Keratinocyte (primary cell): ENCODE results near the gene TPI1. TPM values are rescaled to one million over a fixed set of nuclear protein-coding genes. Genes with fewer than 3 reads are reported as not detected.

Source experiments
- DNase-seq: peaks from one replicate; pipeline ENCODE4 v3.0.0-alpha.2; 2011; ENCODE audit warnings: low read depth, missing footprints, low spot score
- FAIRE-seq: peaks from 2 replicates; lab custom pipeline; 2011; peaks lifted over from hg19 to GRCh38; lab: Jason Lieb, UNC
- H2AFZ ChIP-seq: 2 replicates; pipeline ENCODE4 v1.6.0; 2012; ENCODE audit warnings: low read length, control low read depth, inconsistent platforms; ENCODE audit not compliant: control insufficient read depth
- H3K27ac ChIP-seq: 2 replicates; pipeline ENCODE4 v1.5.1; 2011; ENCODE audit warnings: low read length; ENCODE audit not compliant: control insufficient read depth, insufficient read depth
- H3K27me3 ChIP-seq: 3 replicates; pipeline ENCODE4 v1.6.0; 2011; ENCODE audit warnings: low read length; ENCODE audit not compliant: control insufficient read depth, insufficient read depth; ENCODE audit errors: extremely low read depth
- H3K36me3 ChIP-seq, 2 experiments: 2 replicates in 1 of 2; 3 replicates in 1 of 2; pipeline ENCODE4 v1.5.1; 2011; ENCODE audit warnings: low read length in 2 of 2, mild to moderate bottlenecking in 1 of 2; ENCODE audit not compliant: control insufficient read depth in 2 of 2, insufficient read depth in 2 of 2; ENCODE audit errors: extremely low read depth in 1 of 2
- H3K4me1 ChIP-seq: 3 replicates; pipeline ENCODE4 v1.5.1; 2011; ENCODE audit warnings: low read length; ENCODE audit not compliant: control insufficient read depth, insufficient read depth; ENCODE audit errors: extremely low read depth
- H3K4me2 ChIP-seq: 3 replicates; pipeline ENCODE4 v1.6.0; 2011; ENCODE audit warnings: low read depth, low read length; ENCODE audit not compliant: control insufficient read depth, insufficient read depth; ENCODE audit errors: extremely low read depth
- H3K4me3 ChIP-seq, 3 experiments: fragments of 200-600 bp in 1 of 3; sonication (generic) in 1 of 3; 2 replicates in 2 of 3; 3 replicates in 1 of 3; pipeline ENCODE4 v1.5.1; 2011 to 2016; ENCODE audit warnings: low read length in 3 of 3, mild to moderate bottlenecking in 3 of 3, control low read depth in 2 of 3, inconsistent platforms in 1 of 3, low read depth in 1 of 3, mixed read lengths in 1 of 3, mixed run types in 1 of 3, moderate library complexity in 1 of 3; ENCODE audit not compliant: control insufficient read depth in 2 of 3, insufficient read depth in 2 of 3; ENCODE audit errors: extremely low read depth in 1 of 3
- H3K79me2 ChIP-seq: 2 replicates; pipeline ENCODE4 v1.6.0; 2012; ENCODE audit warnings: low read length; ENCODE audit not compliant: control insufficient read depth, insufficient read depth
- H3K9ac ChIP-seq: 3 replicates; pipeline ENCODE4 v1.6.0; 2011; ENCODE audit warnings: low read length; ENCODE audit not compliant: control insufficient read depth, insufficient read depth; ENCODE audit errors: extremely low read depth
- H3K9me1 ChIP-seq: 3 replicates; pipeline ENCODE4 v1.6.0; 2011; ENCODE audit warnings: low read length; ENCODE audit not compliant: control insufficient read depth, insufficient read depth; ENCODE audit errors: extremely low read depth
- H3K9me3 ChIP-seq: 2 replicates; pipeline ENCODE4 v1.5.1; 2012; ENCODE audit warnings: low read depth, low read length; ENCODE audit not compliant: control insufficient read depth
- H4K20me1 ChIP-seq: 3 replicates; pipeline ENCODE4 v1.6.0; 2011; ENCODE audit warnings: low read length; ENCODE audit not compliant: control insufficient read depth, insufficient read depth; ENCODE audit errors: extremely low read depth
- EZH2 ChIP-seq: IDR thresholded peaks from one replicate; pipeline ENCODE4 v1.6.1; 2012; ENCODE audit warnings: inconsistent platforms, mild to moderate bottlenecking, low read length, moderate library complexity
- dilution Hi-C: fragments of 300-500 bp; cut with MboI; formaldehyde crosslinking; loops from one replicate; pipeline ENCODE4 v1.7.0; 2020; ENCODE audit warnings: low sequenced_read_pairs; ENCODE audit not compliant: extremely low pct_ligation_motif_present
- polyA plus RNA-seq, 5 experiments: library from polyadenylated mRNA; depleted of rRNA in 3 of 5; stranded (reverse) in 3 of 5; stranded (forward) in 1 of 5; unstranded in 1 of 5; fragments of >200 nt; gene quantifications; 1 replicate in 1 of 5; 2 replicates in 3 of 5; 3 replicates in 1 of 5; pipeline versions ENCODE4 v1.2.1 to v1.2.3, GENCODE V29; 2011 to 2012; ENCODE audit warnings: missing spikeins in 2 of 5, low read depth in 1 of 5, low replicate concordance in 1 of 5
- TF ChIP-seq, protein P1 (sequence below), 3 experiments: IDR thresholded peaks in 1 of 3; conservative IDR thresholded peaks in 1 of 3; optimal IDR thresholded peaks in 1 of 3; 2 replicates in 2 of 3; 3 replicates in 1 of 3; pipeline versions ENCODE3 to v1.5.1; 2011; ENCODE audit warnings: low read length in 3 of 3, mild to moderate bottlenecking in 3 of 3, moderate library complexity in 2 of 3, control low read depth in 1 of 3, inconsistent platforms in 1 of 3; ENCODE audit not compliant: insufficient read depth in 2 of 3; ENCODE audit errors: extremely low read depth in 1 of 3

TPI1 gene
- polyA plus RNA-seq, 1 donor (not counting 4 experiments of a cell fraction or from before 2014, with no cell fraction given) = 1,551 TPM

DNA sequence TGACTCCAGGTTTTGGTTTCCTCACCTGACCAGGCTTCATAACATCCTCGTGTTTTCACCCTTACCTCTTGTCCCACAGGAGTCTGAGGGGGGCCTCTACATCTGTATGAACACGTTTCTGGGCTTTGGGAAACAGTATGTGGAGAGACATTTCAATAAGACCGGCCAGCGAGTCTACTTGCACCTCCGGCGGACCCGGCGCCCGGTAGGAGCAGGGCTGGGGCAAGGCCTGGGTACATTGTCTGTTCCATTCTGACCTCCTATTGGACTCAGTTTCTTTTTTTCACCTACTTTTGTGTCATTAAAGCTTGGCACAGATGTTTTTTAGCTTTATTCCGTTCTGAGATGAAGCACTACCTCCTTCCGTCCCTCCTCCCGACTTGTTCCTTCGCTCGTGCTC lies 12.0 kb upstream of the TPI1 start:
- Histone ChIP-seq H3K4me2 (no peak overlapping the region), H4K20me1 (no peaks in the 10 kb centered on the region), H3K36me3 (peaks cover 39 to 43% of the 10 kb centered on the region in 2 experiments), H3K27ac (no peak overlapping the region), H2AFZ (no peak overlapping the region), H3K9ac (no peak overlapping the region), H3K4me3 (no peak overlapping the region), H3K9me3 (no peaks in the 10 kb centered on the region), H3K27me3 (no peaks in the 10 kb centered on the region), H3K79me2 (peaks cover 34% of the 10 kb centered on the region), H3K4me1 (peaks cover 17% of the 10 kb centered on the region), H3K9me1 (no peaks in the 10 kb centered on the region)
- TF ChIP-seq, protein P1, sequence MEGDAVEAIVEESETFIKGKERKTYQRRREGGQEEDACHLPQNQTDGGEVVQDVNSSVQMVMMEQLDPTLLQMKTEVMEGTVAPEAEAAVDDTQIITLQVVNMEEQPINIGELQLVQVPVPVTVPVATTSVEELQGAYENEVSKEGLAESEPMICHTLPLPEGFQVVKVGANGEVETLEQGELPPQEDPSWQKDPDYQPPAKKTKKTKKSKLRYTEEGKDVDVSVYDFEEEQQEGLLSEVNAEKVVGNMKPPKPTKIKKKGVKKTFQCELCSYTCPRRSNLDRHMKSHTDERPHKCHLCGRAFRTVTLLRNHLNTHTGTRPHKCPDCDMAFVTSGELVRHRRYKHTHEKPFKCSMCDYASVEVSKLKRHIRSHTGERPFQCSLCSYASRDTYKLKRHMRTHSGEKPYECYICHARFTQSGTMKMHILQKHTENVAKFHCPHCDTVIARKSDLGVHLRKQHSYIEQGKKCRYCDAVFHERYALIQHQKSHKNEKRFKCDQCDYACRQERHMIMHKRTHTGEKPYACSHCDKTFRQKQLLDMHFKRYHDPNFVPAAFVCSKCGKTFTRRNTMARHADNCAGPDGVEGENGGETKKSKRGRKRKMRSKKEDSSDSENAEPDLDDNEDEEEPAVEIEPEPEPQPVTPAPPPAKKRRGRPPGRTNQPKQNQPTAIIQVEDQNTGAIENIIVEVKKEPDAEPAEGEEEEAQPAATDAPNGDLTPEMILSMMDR (optimal IDR thresholded peaks at IDR 0.05 in 1 of 3, IDR thresholded peaks at IDR 0.05 in 1 of 3, conservative IDR thresholded peaks at IDR 0.05 in 1 of 3; ENCODE audit: extremely low read depth in 1 of 3, insufficient read depth in 2 of 3, low read length in 3 of 3) = no peak
- no peak for TF ChIP-seq EZH2
- FAIRE-seq = no peak
- DNase-seq = no peak
- dilution Hi-C loops = no loop called here

DNA sequence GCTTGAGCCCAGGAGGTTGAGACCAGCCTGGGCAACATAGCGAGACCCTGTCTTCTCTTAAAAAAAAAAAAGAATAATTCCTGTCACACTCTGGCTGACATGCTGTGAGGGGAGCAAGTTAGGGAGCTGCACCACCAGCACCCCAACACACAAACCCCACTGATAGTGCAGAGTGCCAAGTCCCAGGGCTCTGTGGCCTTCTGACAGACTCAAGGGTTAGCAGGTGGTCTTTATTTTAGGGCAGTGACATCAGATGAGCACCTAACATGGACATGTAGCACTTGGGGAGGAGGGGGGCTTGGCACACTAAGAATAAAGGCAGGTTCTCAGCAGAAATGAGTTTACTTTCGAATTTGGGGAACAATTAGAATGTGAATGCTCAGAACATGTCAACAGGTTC lies 8.5 kb upstream of the TPI1 start:
- FAIRE-seq = no peak

More for the DNA sequence above, 8.5 kb upstream of the TPI1 start:
- Histone ChIP-seq H3K4me2 (no peak overlapping the region), H3K9me1 (no peaks in the 10 kb centered on the region), H3K36me3 (peaks cover 61 to 69% of the 10 kb centered on the region in 2 experiments), H2AFZ (no peak overlapping the region), H3K27me3 (no peaks in the 10 kb centered on the region), H3K4me1 (peaks cover 2% of the 10 kb centered on the region), H3K27ac (no peak overlapping the region), H3K4me3 (no peak overlapping the region), H3K9me3 (no peaks in the 10 kb centered on the region), H4K20me1 (no peaks in the 10 kb centered on the region), H3K9ac (no peak overlapping the region), H3K79me2 (peaks cover 20% of the 10 kb centered on the region)
- TF ChIP-seq EZH2 = no peak
- TF ChIP-seq, protein P1 (optimal IDR thresholded peaks at IDR 0.05 in 1 of 3, IDR thresholded peaks at IDR 0.05 in 1 of 3, conservative IDR thresholded peaks at IDR 0.05 in 1 of 3; ENCODE audit: extremely low read depth in 1 of 3, insufficient read depth in 2 of 3, low read length in 3 of 3) = no peak
- DNase-seq = no peak
- dilution Hi-C loops = no loop called here
